Endodermal cell (in vitro differentiated cells): ENCODE results near the gene DHRS7C. TPM values are rescaled to one million over a fixed set of nuclear protein-coding genes. Genes with fewer than 3 reads are reported as not detected.

ENCODE experiments used
- DNase-seq: peaks from one replicate; pipeline ENCODE4 v3.0.0-alpha.2; 2017
- H3K27ac ChIP-seq: 2 replicates; pipeline ENCODE4 v1.5.1; 2013; ENCODE audit warnings: mild to moderate bottlenecking, low read depth, low read length, moderate library complexity
- H3K27me3 ChIP-seq: 2 replicates; pipeline ENCODE4 v1.6.1; 2013; ENCODE audit warnings: mild to moderate bottlenecking, low read length, moderate library complexity; ENCODE audit not compliant: insufficient read depth, control insufficient read depth, poor library complexity, severe bottlenecking
- H3K36me3 ChIP-seq: 2 replicates; pipeline ENCODE4 v1.7.0; 2013; ENCODE audit warnings: mild to moderate bottlenecking, low read length, moderate library complexity; ENCODE audit not compliant: control insufficient read depth, insufficient read depth
- H3K4me1 ChIP-seq: one replicate; pipeline ENCODE4 v1.7.0; 2013; ENCODE audit warnings: low read length; ENCODE audit not compliant: control insufficient read depth, insufficient read depth
- H3K4me3 ChIP-seq: 2 replicates; pipeline ENCODE4 v1.5.1; 2013; ENCODE audit warnings: mild to moderate bottlenecking, low read length, moderate library complexity
- H3K9ac ChIP-seq: 2 replicates; pipeline ENCODE4 v1.6.1; 2013; ENCODE audit warnings: mild to moderate bottlenecking, low read length, moderate library complexity; ENCODE audit not compliant: poor library complexity, severe bottlenecking; ENCODE audit errors: extremely low read depth
- H3K9me3 ChIP-seq: 2 replicates; pipeline ENCODE4 v1.6.1; 2013; ENCODE audit warnings: mild to moderate bottlenecking, low read length, moderate library complexity; ENCODE audit not compliant: control insufficient read depth
- H3K27ac Mint-ChIP-seq: 2 replicates; pipeline ENCODE4 v1.8.0; 2020; ENCODE audit warnings: mixed read lengths
- H3K27me3 Mint-ChIP-seq: 2 replicates; pipeline ENCODE4 v1.8.0; 2021; ENCODE audit warnings: mild to moderate bottlenecking, mixed read lengths; ENCODE audit not compliant: insufficient read depth
- H3K36me3 Mint-ChIP-seq: 2 replicates; pipeline ENCODE4 v1.8.0; 2020; ENCODE audit warnings: low read depth, mixed read lengths
- H3K4me1 Mint-ChIP-seq: 2 replicates; pipeline ENCODE4 v1.8.0; 2020; ENCODE audit warnings: mixed read lengths
- H3K4me3 Mint-ChIP-seq: 2 replicates; pipeline ENCODE4 v1.8.0; 2020; ENCODE audit warnings: mild to moderate bottlenecking, moderate library complexity, mixed read lengths
- H3K9me3 Mint-ChIP-seq: 2 replicates; pipeline ENCODE4 v1.8.0; 2020; ENCODE audit warnings: mild to moderate bottlenecking, mixed read lengths
- CTCF ChIP-seq: fragments of 200-600 bp; sonication (generic); conservative IDR thresholded peaks from 2 replicates; pipeline ENCODE4 v1.5.0; 2021; ENCODE audit warnings: antibody characterized with exemption, mild to moderate bottlenecking
- WGBS, 2 experiments: methylation state at CpG; one replicate each; pipeline versions ENCODE4 v1.1.5 to v1.1.7; 2013; ENCODE audit warnings: missing lambda C conversion rate in 2 of 2, mixed read lengths in 1 of 2; ENCODE audit not compliant: insufficient coverage in 1 of 2, insufficient read length in 1 of 2; 5-methylcytosine and 5-hydroxymethylcytosine counted together
- total RNA-seq, 2 donors: library from RNA; stranded (reverse); fragmentation: NEBNext Ultra II Directional in 1 of 2; extraction: Animal tissue kit (Norgen Biotek cat#: 25700) in 1 of 2; gene quantifications; 2 replicates in 1 of 2; 3 replicates in 1 of 2; pipeline ENCODE4 v1.2.1, GENCODE V29; 2021

The DHRS7C gene
- total RNA-seq, 2 donors from 2014 or later = not detected

- H3K9me3 ChIP-seq = no peaks in the 10 kb centered on the region
- Mint-ChIP-seq H3K4me3 (no peak overlapping the region), H3K27ac (no peak overlapping the region), H3K27me3 (peaks cover 52% of the 10 kb centered on the region), H3K9me3 (peaks cover 3% of the 10 kb centered on the region), H3K4me1 (peaks cover 26% of the 10 kb centered on the region), H3K36me3 (no peaks in the 10 kb centered on the region)
- no peak overlapping the region for H3K27ac ChIP-seq
- no peaks in the 10 kb centered on the region for H3K36me3 ChIP-seq
- no peak overlapping the region for H3K9ac ChIP-seq
- TF ChIP-seq CTCF = no peak
- peaks cover 17% of the 10 kb centered on the region for H3K4me1 ChIP-seq
- 85 to 88% methylated on average over 4 to 5 of the region's 5 CpGs for WGBS, 2 experiments
- no peak overlapping the region for H3K4me3 ChIP-seq
- H3K27me3 ChIP-seq = peaks cover 40% of the 10 kb centered on the region
- DNase-seq = no peak
Observed at GRCh38 chr17:9811086-9811485, 19.7 kb upstream of the DHRS7C start.

- no peaks in the 10 kb centered on the region for H3K9me3 ChIP-seq
- H3K27ac Mint-ChIP-seq = no peak overlapping the region
- H3K27ac ChIP-seq = no peak overlapping the region
- H3K27me3 Mint-ChIP-seq = peaks cover 51% of the 10 kb centered on the region
- no peak for TF ChIP-seq CTCF
- H3K4me3 ChIP-seq = no peak overlapping the region
- no peaks in the 10 kb centered on the region for H3K36me3 Mint-ChIP-seq
- H3K4me1 Mint-ChIP-seq = peaks cover 26% of the 10 kb centered on the region
- 89 to 100% methylated on average over 2 to 4 of the region's 4 CpGs for WGBS, 2 experiments
- H3K4me1 ChIP-seq = peaks cover 17% of the 10 kb centered on the region
- H3K4me3 Mint-ChIP-seq = no peak overlapping the region
- no peak overlapping the region for H3K9ac ChIP-seq
- no peak for DNase-seq
- no peaks in the 10 kb centered on the region for H3K36me3 ChIP-seq
- H3K27me3 ChIP-seq = peaks cover 40% of the 10 kb centered on the region
- peaks cover 3% of the 10 kb centered on the region for H3K9me3 Mint-ChIP-seq
Observed at GRCh38 chr17:9810100-9810949, 18.9 kb upstream of the DHRS7C start.

GRCh38 chr17:9809409-9809808 lies 18.0 kb upstream of the DHRS7C start:
- H3K27ac Mint-ChIP-seq = no peak overlapping the region
- H3K9me3 ChIP-seq = no peaks in the 10 kb centered on the region
- no peak overlapping the region for H3K4me3 ChIP-seq
- H3K4me3 Mint-ChIP-seq = no peak overlapping the region
- peaks cover 33% of the 10 kb centered on the region for H3K27me3 ChIP-seq
- no peak overlapping the region for H3K9ac ChIP-seq
- no peak for DNase-seq
- WGBS, 2 experiments = 93 to 100% methylated on average over 8 of the region's 8 CpGs
- H3K27me3 Mint-ChIP-seq = peaks cover 44% of the 10 kb centered on the region
- H3K4me1 Mint-ChIP-seq = peaks cover 26% of the 10 kb centered on the region
- no peak overlapping the region for H3K27ac ChIP-seq
- peaks cover 17% of the 10 kb centered on the region for H3K4me1 ChIP-seq
- no peaks in the 10 kb centered on the region for H3K36me3 ChIP-seq
- peaks cover 3% of the 10 kb centered on the region for H3K9me3 Mint-ChIP-seq
- no peaks in the 10 kb centered on the region for H3K36me3 Mint-ChIP-seq
- TF ChIP-seq CTCF = no peak
